Activated CD8-positive, alpha-beta T cell treated with anti-CD3 and anti-CD28 coated beads for 36 hours (primary cell): ENCODE results near the gene S100A3. TPM values are rescaled to one million over a fixed set of nuclear protein-coding genes. Genes with fewer than 3 reads are reported as not detected.

Experiments
- ATAC-seq: fragments of 200-7000 bp; cut with Tn5 transposase; one replicate; pipeline ENCODE4 v1.10.0; 2021; ENCODE audit warnings: mild to moderate bottlenecking, moderate library complexity
- CTCF ChIA-PET: fragments of 350-600 bp; sonication (Branson Sonifier 250); formaldehyde crosslinking; loops from one replicate; lab custom pipeline; 2021; ENCODE audit warnings: antibody characterized with exemption; lab: Charles Lee
- POLR2A ChIA-PET: fragments of 350-600 bp; sonication (Branson Sonifier 250); formaldehyde crosslinking; loops from one replicate; lab custom pipeline; 2021; ENCODE audit warnings: antibody characterized with exemption; lab: Charles Lee
- DNase-seq: peaks from one replicate; pipeline ENCODE4 v3.0.0-alpha.2; 2020
- H3K27ac Mint-ChIP-seq: one replicate; pipeline ENCODE4 v1.8.0; 2021; ENCODE audit warnings: mild to moderate bottlenecking, mixed read lengths
- H3K27me3 Mint-ChIP-seq: one replicate; pipeline ENCODE4 v1.8.0; 2021; ENCODE audit warnings: mixed read lengths
- H3K36me3 Mint-ChIP-seq: one replicate; pipeline ENCODE4 v1.8.0; 2021; ENCODE audit warnings: low read depth, mixed read lengths
- H3K4me1 Mint-ChIP-seq: one replicate; pipeline ENCODE4 v1.8.0; 2021; ENCODE audit warnings: low read depth, mixed read lengths
- H3K4me3 Mint-ChIP-seq: one replicate; pipeline ENCODE4 v1.8.0; 2021; ENCODE audit warnings: mild to moderate bottlenecking, moderate library complexity, mixed read lengths
- H3K9me3 Mint-ChIP-seq: one replicate; pipeline ENCODE4 v1.8.0; 2021; ENCODE audit warnings: mixed read lengths
- intact Hi-C: fragments of 100-400 bp; cut with micrococcal nuclease; formaldehyde crosslinking; loops from one replicate; pipeline ENCODE4 v1.10.0; 2022
- total RNA-seq, 2 experiments: library from RNA; stranded (reverse); gene quantifications; one replicate each; pipeline ENCODE4 v1.2.3, GENCODE V29; 2021
- TF ChIP-seq, protein P1 (sequence below): fragments of 200-600 bp; IDR thresholded peaks from one replicate; pipeline ENCODE4 v1.8.0; 2022; ENCODE audit warnings: antibody characterized with exemption, mild to moderate bottlenecking

The S100A3 gene
- total RNA-seq, 2 experiments from 2014 or later = not detected

DNA sequence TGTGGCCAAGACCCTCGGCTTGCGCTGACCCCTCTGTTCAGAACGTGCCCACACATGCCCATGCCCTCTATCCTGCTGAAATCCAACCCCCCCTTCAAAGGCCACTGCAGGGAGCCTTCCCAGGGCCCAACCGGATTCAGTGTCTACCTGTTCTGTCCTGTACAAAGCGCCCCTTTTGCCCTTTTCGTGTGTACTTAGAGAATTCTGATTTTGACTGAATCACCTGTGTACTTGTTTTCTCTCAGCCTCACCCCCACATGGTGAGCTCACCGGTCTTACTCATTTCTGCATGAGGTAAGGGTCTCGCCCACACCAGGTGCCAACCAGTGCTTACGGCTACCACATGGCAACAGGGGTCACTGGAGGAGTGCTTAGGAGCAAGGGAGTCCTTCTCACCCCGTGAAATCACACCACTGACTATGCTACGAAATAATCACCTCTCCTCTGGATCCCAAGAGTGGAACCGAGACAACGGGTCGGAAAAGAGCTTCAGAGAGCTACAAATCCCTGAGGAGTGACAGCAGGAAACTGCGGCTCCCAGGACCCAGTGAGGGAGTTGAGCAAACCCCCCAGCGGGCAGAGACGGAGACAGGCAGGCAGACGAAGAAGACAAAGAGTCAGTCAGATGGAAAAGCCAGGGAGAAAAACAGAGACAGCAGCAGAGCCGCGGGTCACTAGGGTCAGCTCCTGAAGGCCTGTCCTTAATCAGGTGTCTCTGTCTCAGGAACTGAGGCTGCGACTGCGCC, 18.7 kb upstream of the S100A3 start:
- DNase-seq (peak; percentile 86), ATAC-seq (peak; percentile 25)
- H3K27ac Mint-ChIP-seq = peak overlapping the region; percentile 37
- peaks cover 48% of the 10 kb centered on the region for H3K4me1 Mint-ChIP-seq
- H3K4me3 Mint-ChIP-seq = no peak overlapping the region
- no peaks in the 10 kb centered on the region for H3K36me3 Mint-ChIP-seq
- TF ChIP-seq, protein P1, sequence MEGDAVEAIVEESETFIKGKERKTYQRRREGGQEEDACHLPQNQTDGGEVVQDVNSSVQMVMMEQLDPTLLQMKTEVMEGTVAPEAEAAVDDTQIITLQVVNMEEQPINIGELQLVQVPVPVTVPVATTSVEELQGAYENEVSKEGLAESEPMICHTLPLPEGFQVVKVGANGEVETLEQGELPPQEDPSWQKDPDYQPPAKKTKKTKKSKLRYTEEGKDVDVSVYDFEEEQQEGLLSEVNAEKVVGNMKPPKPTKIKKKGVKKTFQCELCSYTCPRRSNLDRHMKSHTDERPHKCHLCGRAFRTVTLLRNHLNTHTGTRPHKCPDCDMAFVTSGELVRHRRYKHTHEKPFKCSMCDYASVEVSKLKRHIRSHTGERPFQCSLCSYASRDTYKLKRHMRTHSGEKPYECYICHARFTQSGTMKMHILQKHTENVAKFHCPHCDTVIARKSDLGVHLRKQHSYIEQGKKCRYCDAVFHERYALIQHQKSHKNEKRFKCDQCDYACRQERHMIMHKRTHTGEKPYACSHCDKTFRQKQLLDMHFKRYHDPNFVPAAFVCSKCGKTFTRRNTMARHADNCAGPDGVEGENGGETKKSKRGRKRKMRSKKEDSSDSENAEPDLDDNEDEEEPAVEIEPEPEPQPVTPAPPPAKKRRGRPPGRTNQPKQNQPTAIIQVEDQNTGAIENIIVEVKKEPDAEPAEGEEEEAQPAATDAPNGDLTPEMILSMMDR = no peak
- intact Hi-C loops = loop anchor here (2.0 kb wide), 1 partner anchor 35 kb away; no protein-coding TSS in a partner anchor
- CTCF ChIA-PET = interaction anchor here (0.7 to 7.7 kb wide), 30 partner anchors 9 to 104 kb away, joined by 3 to 191 read pairs (median 4); partner anchors contain the start of genes CHTOP, ILF2, S100A14 and S100A4
- POLR2A ChIA-PET = interaction anchor here (0.8 to 6.3 kb wide), 7 partner anchors 8 to 56 kb away, joined by 3 to 80 read pairs (median 3); partner anchors contain the start of genes S100A4 and S100A6
- no peaks in the 10 kb centered on the region for H3K9me3 Mint-ChIP-seq
- H3K27me3 Mint-ChIP-seq = no peaks in the 10 kb centered on the region

DNA sequence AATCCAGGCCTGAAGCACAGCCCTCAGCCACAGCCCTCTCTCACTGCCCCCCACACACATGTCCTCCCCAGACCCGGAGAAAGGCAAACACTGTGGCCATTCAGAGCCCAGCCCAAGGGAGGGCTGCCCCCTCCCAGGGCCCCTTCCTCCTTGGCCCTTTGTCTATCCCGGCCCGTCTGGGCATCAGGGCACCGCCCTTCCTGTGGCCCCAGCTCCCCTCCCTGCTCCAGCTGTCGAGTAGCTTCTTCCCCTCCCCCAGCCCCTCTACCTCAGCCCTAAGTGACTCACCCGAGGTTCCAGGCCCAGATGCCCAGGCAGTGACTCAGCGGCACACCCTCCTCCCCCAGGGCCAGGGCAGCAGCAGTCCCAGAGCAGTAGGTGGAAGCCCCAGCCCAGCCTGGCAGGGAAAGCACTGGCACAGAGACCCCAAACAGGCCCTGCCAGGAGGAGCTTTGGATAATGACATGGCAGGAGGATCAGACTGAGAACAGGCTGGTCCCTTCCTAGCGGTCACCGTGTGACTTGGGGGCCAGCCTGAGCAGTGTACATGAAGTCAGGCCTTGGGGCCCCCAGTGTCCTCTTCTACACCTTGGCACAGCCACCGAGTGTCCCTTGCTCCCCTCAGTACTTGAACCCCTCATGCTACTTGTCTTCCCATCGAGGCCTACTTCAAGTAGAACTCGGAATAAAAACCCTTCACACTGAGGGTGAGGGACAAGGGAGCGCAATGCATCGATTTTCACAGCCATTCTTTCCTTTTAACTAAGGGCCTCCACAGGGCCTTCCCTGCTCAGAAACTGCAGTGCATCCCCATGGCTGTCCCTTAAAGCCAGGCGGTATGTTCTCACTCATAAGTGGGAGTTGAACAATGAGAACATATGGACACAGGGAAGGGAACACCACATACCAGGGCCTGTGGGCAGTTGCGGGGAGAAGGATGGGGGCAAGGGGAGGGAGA, 17.6 kb upstream of the S100A3 start:
- H3K4me1 Mint-ChIP-seq = peaks cover 38% of the 10 kb centered on the region
- ChIA-PET CTCF (interaction anchor here (0.8 to 7.1 kb wide), 8 partner anchors 9 to 56 kb away, joined by 3 to 49 read pairs (median 6); partner anchors contain the start of genes S100A4 and S100A6), POLR2A (interaction anchor here (1.0 to 1.8 kb wide), 8 partner anchors 22 to 101 kb away, joined by 3 to 9 read pairs (median 6); partner anchors contain the start of genes CHTOP, S100A4, S100A5 and S100A6)
- TF ChIP-seq, protein P1 = no peak
- peak; percentile 87 for ATAC-seq
- peak; percentile 95 for DNase-seq
- H3K27ac Mint-ChIP-seq = peak overlapping the region; percentile 84
- H3K9me3 Mint-ChIP-seq = no peaks in the 10 kb centered on the region
- no peaks in the 10 kb centered on the region for H3K36me3 Mint-ChIP-seq
- intact Hi-C loops = loop anchor here (1.0 kb wide), 1 partner anchor 55 kb away; no protein-coding TSS in a partner anchor
- no peaks in the 10 kb centered on the region for H3K27me3 Mint-ChIP-seq
- no peak overlapping the region for H3K4me3 Mint-ChIP-seq

DNA sequence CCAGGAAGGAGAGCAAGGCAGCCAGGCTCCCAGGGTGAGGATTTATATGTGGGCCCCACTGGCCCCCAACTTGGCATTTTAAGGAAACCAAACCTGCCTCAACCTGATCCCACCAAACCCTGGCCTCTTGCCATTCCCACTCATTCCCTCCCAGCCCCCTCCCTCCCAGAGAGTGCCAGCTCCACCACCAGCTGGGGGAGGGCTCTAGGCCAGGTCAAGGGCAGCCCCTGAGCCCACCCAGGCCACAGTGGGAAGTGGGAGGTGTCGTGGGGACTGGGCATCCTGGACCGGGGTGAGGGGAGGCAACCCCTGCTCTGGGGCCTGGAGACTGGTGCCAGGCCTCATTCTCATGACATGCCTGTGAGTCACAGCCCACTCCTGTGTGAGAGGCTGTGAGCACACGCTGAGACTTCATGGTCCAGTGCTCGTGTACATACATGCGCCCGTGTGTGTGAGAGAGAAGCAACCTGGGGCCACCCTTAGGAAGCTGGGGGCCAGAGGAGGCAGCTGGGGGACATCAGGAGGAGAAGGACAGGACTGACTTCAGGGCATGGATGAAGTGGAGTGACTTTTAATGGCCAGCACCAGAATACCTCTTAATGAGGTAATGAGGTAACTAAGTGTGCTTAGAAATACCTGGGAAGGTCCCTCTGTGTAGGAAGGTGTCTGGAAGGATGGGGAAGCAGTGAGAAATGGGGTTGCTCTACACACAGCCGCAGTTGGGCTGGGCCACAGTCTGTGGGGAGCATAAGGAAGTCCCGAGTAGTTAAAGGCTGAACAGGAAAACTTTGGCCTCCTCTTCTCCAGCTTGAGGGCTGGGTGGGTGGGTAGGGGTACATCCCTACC, 16.7 kb upstream of the S100A3 start, which contains the start of gene S100A2:
Gene S100A2, minus strand, starts transcription at position 316 of the 846 bp plus-strand sequence. CDS start 1,967 bp downstream, outside the sequence.
- DNase-seq (peak; percentile 71), ATAC-seq (peak; percentile 58)
- no peaks in the 10 kb centered on the region for H3K36me3 Mint-ChIP-seq
- H3K27me3 Mint-ChIP-seq = no peaks in the 10 kb centered on the region
- CTCF ChIA-PET = interaction anchor here (0.8 to 7.1 kb wide), 8 partner anchors 8 to 55 kb away, joined by 3 to 49 read pairs (median 6); partner anchors contain the start of genes S100A4 and S100A6
- peaks cover 36% of the 10 kb centered on the region for H3K4me1 Mint-ChIP-seq
- POLR2A ChIA-PET = interaction anchor here (1.0 to 1.8 kb wide), 8 partner anchors 21 to 102 kb away, joined by 3 to 9 read pairs (median 6); partner anchors contain the start of genes CHTOP, S100A4, S100A5 and S100A6
- H3K27ac Mint-ChIP-seq = peak within 1 kb of the TSS; percentile 98
- peak within 1 kb of the TSS; percentile 43 for H3K4me3 Mint-ChIP-seq
- H3K9me3 Mint-ChIP-seq = no peaks in the 10 kb centered on the region
- intact Hi-C loops = loop anchor here (1.0 kb wide), 1 partner anchor 54 kb away; no protein-coding TSS in a partner anchor
- TF ChIP-seq, protein P1 = no peak

DNA sequence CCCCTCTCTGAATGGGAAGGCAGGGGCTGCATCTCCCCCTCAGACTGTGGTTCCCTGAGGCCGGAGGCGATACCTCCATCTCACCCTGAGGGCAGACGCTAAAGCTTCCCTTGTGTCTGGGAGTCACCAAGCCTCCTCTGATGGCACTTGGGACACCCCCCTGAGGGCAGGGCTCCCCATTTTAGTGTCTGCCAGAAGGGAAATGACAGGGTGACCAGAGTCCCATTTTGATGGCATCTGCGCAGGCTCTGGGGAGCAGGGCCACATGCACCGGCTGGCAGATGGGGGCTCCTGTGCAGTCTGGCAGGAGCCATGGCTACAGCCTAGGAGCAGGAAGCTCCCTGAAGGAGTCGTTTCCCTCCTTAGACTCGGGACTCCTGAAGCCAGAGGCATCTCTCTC, 14.9 kb upstream of the S100A3 start:
- ChIA-PET CTCF (interaction anchor here (0.6 to 7.1 kb wide), 8 partner anchors 8 to 212 kb away, joined by 3 to 49 read pairs (median 3); partner anchors contain the start of gene S100A4), POLR2A (interaction anchor here (0.9 to 2.7 kb wide), 3 partner anchors 12 to 28 kb away, joined by 3 to 8 read pairs (median 7); partner anchors contain the start of genes S100A4 and S100A6)
- TF ChIP-seq, protein P1 = no peak
- H3K4me1 Mint-ChIP-seq = peaks cover 34% of the 10 kb centered on the region
- no peaks in the 10 kb centered on the region for H3K9me3 Mint-ChIP-seq
- ATAC-seq (no peak), DNase-seq (no peak)
- no peak overlapping the region for H3K4me3 Mint-ChIP-seq
- H3K36me3 Mint-ChIP-seq = no peaks in the 10 kb centered on the region
- no peak overlapping the region for H3K27ac Mint-ChIP-seq
- intact Hi-C loops = no loop called here
- no peaks in the 10 kb centered on the region for H3K27me3 Mint-ChIP-seq
